Measurements from ENCODE around the gene HSPA12A. TPM values are rescaled to one million over a fixed set of nuclear protein-coding genes. Genes with fewer than 3 reads are reported as not detected.

HSPA12A gene
- total RNA-seq, 2 donors from 2014 or later = 0.72 to 0.74 TPM

DNA sequence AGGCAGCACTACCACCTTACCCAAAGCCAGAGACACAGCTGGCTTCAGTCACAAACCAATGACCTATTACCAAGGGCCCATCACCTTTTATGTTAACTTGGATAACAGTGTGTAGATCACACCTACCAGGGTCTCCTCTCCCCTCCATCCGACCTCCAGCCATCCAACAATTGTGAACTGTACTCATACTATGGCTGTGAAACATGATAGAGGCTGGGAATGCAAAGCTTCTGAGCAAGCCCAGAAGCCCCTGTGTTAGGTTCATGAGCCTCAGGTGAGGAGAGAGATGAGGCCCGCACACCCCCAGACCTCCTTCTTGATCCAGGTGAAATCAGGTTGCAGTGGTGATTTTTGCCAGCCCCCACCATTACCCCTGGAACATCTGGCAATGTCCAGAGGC lies 73.9 kb downstream of the HSPA12A start:
- DNase-seq (no peak), ATAC-seq (replicated peaks in 1 of 2) (no peak)
- Mint-ChIP-seq H3K27me3 (ENCODE audit: low read depth) (peaks cover 13% of the 10 kb centered on the region), H3K4me3 (no peak overlapping the region), H3K27ac (no peak overlapping the region), H3K9me3 (no peaks in the 10 kb centered on the region), H3K4me1 (ENCODE audit: low read depth) (no peaks in the 10 kb centered on the region), H3K36me3 (ENCODE audit: insufficient read depth in 2 of 2) (no peaks in the 10 kb centered on the region)

DNA sequence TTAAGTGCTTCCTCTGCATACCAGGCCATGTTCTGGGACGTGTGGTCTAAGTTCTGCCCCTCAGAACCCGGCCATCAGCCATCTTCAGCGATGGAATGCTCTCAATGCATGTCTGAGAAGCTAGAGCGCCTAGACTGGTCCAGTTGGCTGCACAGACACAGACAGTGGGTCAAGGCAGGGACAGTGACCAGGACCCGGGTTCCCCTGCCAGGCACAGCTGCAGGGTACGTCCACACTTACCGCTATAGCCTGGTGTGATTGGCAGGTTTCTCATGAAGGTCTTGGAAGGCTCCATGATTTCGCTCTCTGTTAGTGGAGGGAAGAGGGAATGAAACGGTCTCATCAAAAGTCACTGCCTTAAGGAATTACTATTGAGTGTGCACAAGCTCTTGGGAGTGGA lies 74.3 kb downstream of the HSPA12A start:
- no peaks in the 10 kb centered on the region for H3K9me3 Mint-ChIP-seq
- DNase-seq (no peak), ATAC-seq (replicated peaks in 1 of 2) (no peak)
- H3K4me1 Mint-ChIP-seq (ENCODE audit: low read depth) = no peaks in the 10 kb centered on the region
- no peak overlapping the region for H3K4me3 Mint-ChIP-seq
- H3K27me3 Mint-ChIP-seq (ENCODE audit: low read depth) = peaks cover 13% of the 10 kb centered on the region
- no peaks in the 10 kb centered on the region for H3K36me3 Mint-ChIP-seq (ENCODE audit: insufficient read depth in 2 of 2)
- no peak overlapping the region for H3K27ac Mint-ChIP-seq

- no peaks in the 10 kb centered on the region for H3K36me3 Mint-ChIP-seq (ENCODE audit: insufficient read depth in 2 of 2)
- H3K4me3 Mint-ChIP-seq = no peak overlapping the region
- H3K9me3 Mint-ChIP-seq = no peaks in the 10 kb centered on the region
- ATAC-seq (replicated peaks in 1 of 2) (no peak), DNase-seq (no peak)
- peaks cover 13% of the 10 kb centered on the region for H3K27me3 Mint-ChIP-seq (ENCODE audit: low read depth)
- H3K4me1 Mint-ChIP-seq (ENCODE audit: low read depth) = no peaks in the 10 kb centered on the region
- no peak overlapping the region for H3K27ac Mint-ChIP-seq
Observed at GRCh38 chr10:116667484-116667883, 74.9 kb downstream of the HSPA12A start.

- no peak overlapping the region for H3K4me3 Mint-ChIP-seq
- ATAC-seq (replicated peaks in 1 of 2) (no peak), DNase-seq (no peak)
- peaks cover 3% of the 10 kb centered on the region for H3K27me3 Mint-ChIP-seq (ENCODE audit: low read depth)
- H3K27ac Mint-ChIP-seq = no peak overlapping the region
- no peaks in the 10 kb centered on the region for H3K36me3 Mint-ChIP-seq (ENCODE audit: insufficient read depth in 2 of 2)
- no peaks in the 10 kb centered on the region for H3K9me3 Mint-ChIP-seq
- no peaks in the 10 kb centered on the region for H3K4me1 Mint-ChIP-seq (ENCODE audit: low read depth)
Observed at GRCh38 chr10:116665541-116666125, 76.7 kb downstream of the HSPA12A start.

DNA sequence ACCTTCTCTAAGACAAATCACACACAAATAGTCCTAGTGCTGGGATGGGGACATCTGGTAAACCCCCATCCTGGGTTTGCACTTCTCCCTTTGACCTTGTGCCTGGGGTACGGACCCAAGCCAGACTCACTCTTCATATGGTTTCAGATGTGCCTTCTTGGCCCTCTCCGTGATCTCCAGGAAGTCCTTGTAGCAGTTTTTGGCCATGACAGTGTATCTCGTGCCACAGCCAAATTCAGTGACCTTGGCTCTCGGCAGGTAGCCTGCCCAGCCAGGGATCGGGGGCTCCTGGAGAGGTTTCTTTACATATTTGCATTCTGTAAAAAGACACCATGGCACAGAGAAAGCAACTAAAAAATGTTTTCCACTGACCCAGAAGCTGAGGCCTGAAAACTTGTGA lies 77.7 kb downstream of the HSPA12A start:
- H3K36me3 Mint-ChIP-seq (ENCODE audit: insufficient read depth in 2 of 2) = no peaks in the 10 kb centered on the region
- no peak overlapping the region for H3K27ac Mint-ChIP-seq
- ATAC-seq (replicated peaks in 1 of 2) (no peak), DNase-seq (no peak)
- no peaks in the 10 kb centered on the region for H3K27me3 Mint-ChIP-seq (ENCODE audit: low read depth)
- H3K9me3 Mint-ChIP-seq = no peaks in the 10 kb centered on the region
- no peaks in the 10 kb centered on the region for H3K4me1 Mint-ChIP-seq (ENCODE audit: low read depth)
- H3K4me3 Mint-ChIP-seq = no peak overlapping the region

DNA sequence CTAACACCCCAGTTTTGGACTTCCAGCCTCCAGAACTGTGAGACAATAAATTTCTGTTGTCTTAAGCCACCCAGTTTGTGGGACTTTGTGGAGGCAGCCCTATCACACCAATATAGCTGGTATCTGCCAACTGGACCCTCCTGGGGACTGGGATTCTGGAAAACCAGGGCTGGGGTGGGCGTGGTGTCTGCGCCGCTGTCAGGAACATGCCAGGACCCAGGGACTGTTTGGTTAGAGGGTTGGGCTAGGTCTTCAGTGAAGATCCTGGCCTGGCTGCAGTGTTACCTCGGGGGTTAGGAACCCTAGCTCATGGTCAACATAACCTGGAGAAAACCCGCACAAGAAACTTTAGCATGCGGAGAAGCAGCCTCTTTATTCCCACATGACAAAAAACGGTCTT lies 79.0 kb downstream of the HSPA12A start:
- no peak for DNase-seq
- Mint-ChIP-seq H3K36me3 (ENCODE audit: insufficient read depth in 2 of 2) (no peaks in the 10 kb centered on the region), H3K27me3 (ENCODE audit: low read depth) (no peaks in the 10 kb centered on the region), H3K4me3 (no peak overlapping the region), H3K9me3 (no peaks in the 10 kb centered on the region), H3K4me1 (ENCODE audit: low read depth) (no peaks in the 10 kb centered on the region), H3K27ac (no peak overlapping the region)
- no peak for ATAC-seq (replicated peaks in 1 of 2)

DNA sequence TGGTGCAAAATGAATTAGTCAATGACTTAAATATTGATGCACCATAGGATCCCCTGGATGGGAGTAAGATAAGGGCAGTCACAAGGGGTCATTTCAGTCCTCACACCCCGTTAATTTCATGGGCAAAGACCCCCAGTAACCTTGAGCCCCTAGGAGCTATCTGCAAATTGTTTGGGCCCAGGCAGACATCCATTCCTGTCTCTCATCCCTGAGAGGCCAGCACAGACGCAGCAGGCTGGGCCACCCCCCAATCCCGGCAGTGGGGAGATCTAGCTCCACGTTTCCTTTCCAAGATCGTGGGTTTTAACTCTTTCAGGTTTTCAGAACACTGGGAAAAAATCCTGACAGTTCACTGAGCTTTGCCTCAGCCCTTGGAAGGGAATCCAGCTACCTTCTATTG lies 81.5 kb downstream of the HSPA12A start:
- Mint-ChIP-seq H3K36me3 (ENCODE audit: insufficient read depth in 2 of 2) (no peaks in the 10 kb centered on the region), H3K4me3 (no peak overlapping the region), H3K4me1 (ENCODE audit: low read depth) (no peaks in the 10 kb centered on the region), H3K27ac (no peak overlapping the region), H3K27me3 (ENCODE audit: low read depth) (peaks cover 3% of the 10 kb centered on the region), H3K9me3 (no peaks in the 10 kb centered on the region)
- no peak for ATAC-seq (replicated peaks in 1 of 2)
- no peak for DNase-seq

DNA sequence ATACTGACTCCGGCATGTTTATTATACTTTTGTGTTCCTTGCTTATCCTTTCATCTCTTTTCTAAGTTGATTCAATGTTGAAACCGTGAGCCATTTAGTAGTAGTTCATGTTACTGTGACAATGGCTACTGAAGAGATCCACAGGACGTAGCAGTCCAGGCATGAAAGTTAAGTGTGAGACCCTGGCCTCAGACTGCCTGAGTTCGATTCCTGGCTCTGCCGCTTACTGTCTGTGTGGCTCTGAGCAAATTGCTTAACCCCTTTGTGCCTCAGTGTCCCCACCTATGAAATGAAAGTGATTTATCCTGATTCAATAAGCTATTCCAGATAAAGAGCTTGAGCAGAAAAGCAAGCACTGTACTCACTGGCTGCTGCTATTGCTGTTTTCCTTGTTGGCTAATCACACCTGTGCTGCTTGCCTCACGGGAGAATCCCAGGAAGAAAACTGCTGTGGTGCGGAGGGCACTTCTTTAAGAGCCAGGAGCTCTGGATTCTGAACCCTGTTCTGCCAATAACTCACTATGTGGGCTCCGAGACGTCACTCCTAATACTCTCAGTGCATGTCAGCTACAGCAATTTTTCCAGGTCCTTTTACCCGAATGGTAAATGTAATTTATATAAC lies 83.2 kb downstream of the HSPA12A start:
- DNase-seq (no peak), ATAC-seq (replicated peaks in 1 of 2) (no peak)
- Mint-ChIP-seq H3K4me1 (ENCODE audit: low read depth) (no peaks in the 10 kb centered on the region), H3K4me3 (no peak overlapping the region), H3K27ac (no peak overlapping the region), H3K9me3 (no peaks in the 10 kb centered on the region), H3K27me3 (ENCODE audit: low read depth) (peaks cover 14% of the 10 kb centered on the region), H3K36me3 (ENCODE audit: insufficient read depth in 2 of 2) (no peaks in the 10 kb centered on the region)

DNA sequence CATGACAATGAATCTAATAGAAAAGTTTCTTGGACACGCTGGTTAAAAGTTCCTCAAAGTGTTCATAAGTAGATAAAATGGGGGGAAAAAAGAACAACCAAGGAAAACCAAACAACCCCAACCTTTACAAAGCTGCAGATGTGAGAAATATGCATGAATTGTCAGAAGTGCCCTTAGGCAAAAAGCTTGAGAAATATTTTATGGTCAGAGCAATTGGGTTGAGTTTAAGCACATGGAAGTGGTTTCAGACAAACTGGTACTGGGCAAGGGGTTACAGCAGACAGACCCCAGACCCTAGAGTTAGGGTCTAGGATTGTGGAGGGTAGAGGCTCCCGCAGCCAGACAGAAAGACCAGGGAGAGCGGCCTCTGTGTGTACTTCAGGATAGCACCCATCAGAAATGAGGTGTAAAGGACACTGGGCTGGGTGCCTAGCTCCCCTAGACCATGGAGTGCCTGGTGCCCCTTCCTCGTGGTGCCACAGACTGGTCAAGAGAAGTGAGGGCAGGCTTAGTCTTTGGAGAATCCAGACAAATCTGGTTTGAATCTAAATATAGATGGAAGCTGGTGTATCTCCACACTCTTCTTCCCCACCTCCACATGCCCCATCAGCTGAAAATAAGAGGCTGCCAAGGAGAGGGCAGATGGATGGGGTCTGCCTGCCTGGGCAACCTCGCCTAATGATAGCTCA lies 84.4 kb downstream of the HSPA12A start:
- Mint-ChIP-seq H3K9me3 (no peaks in the 10 kb centered on the region), H3K4me1 (ENCODE audit: low read depth) (no peaks in the 10 kb centered on the region), H3K27ac (no peak overlapping the region), H3K36me3 (ENCODE audit: insufficient read depth in 2 of 2) (no peaks in the 10 kb centered on the region), H3K4me3 (no peak overlapping the region), H3K27me3 (ENCODE audit: low read depth) (peaks cover 24% of the 10 kb centered on the region)
- DNase-seq (no peak), ATAC-seq (replicated peaks in 1 of 2) (no peak)

GRCh38 chr10:116656044-116656443 lies 86.3 kb downstream of the HSPA12A start:
- H3K4me3 Mint-ChIP-seq = no peak overlapping the region
- DNase-seq (no peak), ATAC-seq (replicated peaks in 1 of 2) (no peak)
- H3K4me1 Mint-ChIP-seq (ENCODE audit: low read depth) = no peaks in the 10 kb centered on the region
- H3K36me3 Mint-ChIP-seq (ENCODE audit: insufficient read depth in 2 of 2) = peaks cover 0 to 2% of the 10 kb centered on the region in 2 donors
- peaks cover 0 to 3% of the 10 kb centered on the region in 2 donors for H3K9me3 Mint-ChIP-seq
- no peak overlapping the region for H3K27ac Mint-ChIP-seq
- H3K27me3 Mint-ChIP-seq (ENCODE audit: low read depth) = peaks cover 34% of the 10 kb centered on the region

DNA sequence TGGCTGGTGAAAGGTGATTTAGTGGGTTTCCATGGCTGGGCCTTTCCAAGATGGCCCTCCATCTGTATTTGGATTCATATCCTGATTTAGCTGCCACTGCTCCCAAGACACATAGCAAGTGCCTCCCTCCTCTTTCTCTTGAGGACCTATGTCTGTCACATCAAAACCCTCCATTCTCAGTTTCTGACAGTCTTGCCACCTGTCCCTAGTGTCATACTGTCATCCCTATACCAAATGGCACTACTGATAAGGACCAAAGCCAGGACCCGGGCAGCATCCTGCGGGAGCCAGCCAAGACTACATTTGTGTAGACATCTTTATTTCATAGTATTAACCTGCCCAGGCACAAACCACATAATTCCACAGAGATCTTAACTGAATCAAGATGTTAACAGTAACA lies 86.8 kb downstream of the HSPA12A start:
- no peak for ATAC-seq (replicated peaks in 1 of 2)

DNA sequence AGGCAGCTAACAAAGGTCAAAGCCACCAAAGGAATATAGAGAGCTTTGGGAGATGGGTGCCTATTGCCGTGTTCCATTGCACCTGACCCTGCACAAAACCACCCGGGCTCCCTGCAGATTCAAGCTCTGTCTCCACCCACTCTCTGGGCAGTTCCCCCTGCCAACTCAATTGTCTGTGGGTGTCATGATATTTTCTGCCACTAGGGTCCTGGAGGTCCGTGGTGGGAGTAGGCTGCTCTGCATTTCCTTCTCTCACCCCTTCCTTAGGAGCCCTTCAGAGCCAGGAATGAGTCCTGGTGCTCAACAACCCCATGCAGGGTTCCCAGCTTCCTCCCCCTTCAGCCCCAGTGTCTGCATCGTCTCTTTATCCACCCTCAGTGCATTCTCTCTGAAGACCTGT lies 87.5 kb downstream of the HSPA12A start:
- Mint-ChIP-seq H3K36me3 (ENCODE audit: insufficient read depth in 2 of 2) (peaks cover 0 to 2% of the 10 kb centered on the region in 2 donors), H3K27ac (no peak overlapping the region), H3K4me1 (ENCODE audit: low read depth) (no peaks in the 10 kb centered on the region), H3K27me3 (ENCODE audit: low read depth) (peaks cover 34% of the 10 kb centered on the region), H3K9me3 (peaks cover 0 to 3% of the 10 kb centered on the region in 2 donors), H3K4me3 (no peak overlapping the region)
- ATAC-seq (replicated peaks in 1 of 2) (no peak), DNase-seq (no peak)

More for the DNA sequence above, 86.8 kb downstream of the HSPA12A start:
- Mint-ChIP-seq H3K27ac (no peak overlapping the region), H3K4me3 (no peak overlapping the region), H3K27me3 (ENCODE audit: low read depth) (peaks cover 34% of the 10 kb centered on the region), H3K9me3 (peaks cover 0 to 3% of the 10 kb centered on the region in 2 donors), H3K36me3 (ENCODE audit: insufficient read depth in 2 of 2) (peaks cover 0 to 2% of the 10 kb centered on the region in 2 donors), H3K4me1 (ENCODE audit: low read depth) (no peaks in the 10 kb centered on the region)
- no peak for DNase-seq

DNA sequence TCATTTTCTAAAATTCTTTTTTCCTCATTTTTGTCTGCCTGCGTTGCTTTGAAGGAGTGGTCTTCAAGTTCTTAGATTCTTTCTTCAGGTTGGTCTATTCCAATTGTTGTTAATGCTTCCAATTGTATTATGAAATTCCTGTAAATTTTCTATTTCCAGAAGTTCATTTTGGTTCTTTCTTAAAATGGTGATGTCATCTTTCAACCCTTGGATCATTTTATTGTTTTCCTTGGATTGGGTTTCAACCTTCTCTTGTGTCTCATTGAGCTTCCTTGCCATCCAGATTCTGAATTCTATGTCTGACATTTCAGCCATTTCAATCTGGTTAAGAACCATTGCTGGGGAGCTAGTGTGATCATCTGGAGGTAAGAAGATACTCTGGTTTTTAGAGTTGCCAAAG lies 88.5 kb downstream of the HSPA12A start:
- no peak for ATAC-seq (replicated peaks in 1 of 2)
- DNase-seq = no peak
- H3K27ac Mint-ChIP-seq = no peak overlapping the region
- peaks cover 0 to 2% of the 10 kb centered on the region in 2 donors for H3K36me3 Mint-ChIP-seq (ENCODE audit: insufficient read depth in 2 of 2)
- H3K9me3 Mint-ChIP-seq = peaks cover 2 to 4% of the 10 kb centered on the region in 2 donors
- no peak overlapping the region for H3K4me3 Mint-ChIP-seq
- H3K4me1 Mint-ChIP-seq (ENCODE audit: low read depth) = no peaks in the 10 kb centered on the region
- peaks cover 38% of the 10 kb centered on the region for H3K27me3 Mint-ChIP-seq (ENCODE audit: low read depth)

Data from activated T-cell treated with anti-CD3 and anti-CD28 coated beads, Interleukin-2, amount 50 U/mL, for 72 hours (primary cell).